Left forelimb (tissue), 1 donor: ENCODE data around the gene NIPAL1.

Source experiments
- DNase-seq: peaks from one replicate; pipeline ENCODE4 v3.0.0-alpha.2; 2018; ENCODE audit warnings: low spot score

NIPAL1 gene

DNA sequence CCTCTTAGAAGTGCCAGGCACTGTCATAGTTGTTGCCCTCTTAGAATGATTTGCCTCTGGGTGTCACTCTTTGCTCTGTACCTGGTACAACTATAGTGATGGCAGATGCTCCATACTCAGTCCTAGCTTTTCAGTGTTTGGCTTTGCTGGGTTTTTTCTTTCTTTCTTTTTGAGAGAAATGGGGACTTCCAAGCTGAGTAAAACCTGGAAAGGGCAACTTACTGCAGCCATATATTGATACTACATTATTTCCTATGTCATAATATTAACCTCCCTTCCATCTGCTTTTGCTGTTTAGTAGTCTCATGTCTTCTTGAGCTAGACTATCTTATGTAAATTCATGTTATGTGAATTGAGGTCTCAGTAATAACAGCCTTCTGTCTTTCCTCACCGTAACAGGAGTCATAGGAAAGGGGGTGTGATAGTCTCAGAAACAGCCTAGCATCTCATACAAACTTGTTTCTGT, 49.0 kb downstream of the NIPAL1 start:
- DNase-seq, result no peak

DNA sequence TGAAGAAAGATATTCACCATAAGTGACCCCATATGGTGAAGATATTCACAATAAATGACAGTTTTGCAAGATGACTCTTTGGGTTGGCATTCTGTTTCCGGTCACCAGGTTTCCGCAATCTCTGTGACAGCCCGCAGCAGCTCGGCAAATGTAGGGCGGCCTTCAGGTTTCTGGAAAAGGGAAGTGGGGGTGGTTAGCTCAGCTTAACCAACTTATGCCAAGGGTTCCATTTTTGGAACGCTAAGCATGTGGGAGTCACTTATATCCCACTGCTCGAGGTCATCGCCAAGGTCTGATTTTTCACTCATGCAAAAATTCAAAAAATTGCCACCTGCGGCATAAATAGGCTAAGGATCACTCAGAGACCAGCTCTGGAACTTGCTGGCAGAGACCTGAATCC, 51.0 kb downstream of the NIPAL1 start:
- DNase-seq, result no peak

DNA sequence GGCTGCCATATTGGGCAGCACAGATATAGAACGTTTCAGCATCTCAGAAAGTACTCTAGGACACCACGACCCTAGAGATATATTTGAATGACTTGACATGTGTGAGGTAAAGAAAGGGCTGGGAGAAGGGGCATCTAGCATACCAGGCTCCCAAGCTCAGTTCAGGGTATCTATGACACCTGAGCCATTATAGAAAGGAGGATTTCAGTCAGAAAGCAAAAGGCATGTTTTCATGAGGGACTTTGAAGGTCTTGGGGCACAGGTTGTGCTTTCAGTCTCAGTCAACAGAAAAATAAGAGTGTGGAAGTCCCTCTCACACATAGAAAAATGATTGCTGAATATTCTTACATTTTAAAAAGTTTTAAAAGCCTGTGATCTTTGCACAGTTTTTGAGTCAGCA, 51.6 kb downstream of the NIPAL1 start:
- DNase-seq, result no peak

DNA sequence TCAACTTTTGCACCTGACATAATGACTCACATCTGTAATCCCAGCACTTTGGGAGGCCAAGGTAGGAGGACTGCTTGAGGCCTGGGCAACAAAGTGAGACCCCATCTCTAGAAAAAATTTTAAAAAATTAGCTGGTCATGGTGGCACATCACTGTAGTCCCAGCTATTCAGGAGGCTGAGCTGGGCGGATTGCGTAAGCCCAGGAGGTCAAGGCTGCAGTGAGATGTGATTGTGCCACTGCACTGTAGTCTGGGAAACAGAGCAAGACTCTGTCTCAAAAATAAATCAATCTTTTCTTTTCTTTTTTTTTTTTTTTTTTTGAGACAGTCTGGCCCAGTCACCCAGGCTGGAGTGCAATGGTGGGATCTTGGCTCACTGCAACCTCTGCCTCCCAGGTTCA, 52.5 kb downstream of the NIPAL1 start:
- no peak for DNase-seq

DNA sequence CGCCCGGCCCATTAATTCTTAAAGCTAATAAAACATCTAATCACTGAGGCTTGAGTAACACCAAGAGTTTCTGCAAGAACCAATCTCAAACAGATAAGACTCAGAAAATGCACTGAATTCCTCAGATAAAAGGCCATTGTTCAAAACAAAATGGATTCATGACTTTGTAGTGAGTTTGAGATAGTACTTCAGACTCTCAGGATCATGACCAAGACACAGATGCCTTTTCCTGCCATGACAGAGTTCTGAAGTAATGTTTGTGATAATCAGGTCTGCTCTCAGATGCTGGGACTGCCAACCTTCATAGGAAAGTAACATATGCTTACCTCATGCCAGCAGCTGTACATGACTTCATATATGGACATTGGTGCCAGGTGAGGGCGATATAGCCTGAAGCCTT, 54.6 kb downstream of the NIPAL1 start:
- no peak for DNase-seq

DNA sequence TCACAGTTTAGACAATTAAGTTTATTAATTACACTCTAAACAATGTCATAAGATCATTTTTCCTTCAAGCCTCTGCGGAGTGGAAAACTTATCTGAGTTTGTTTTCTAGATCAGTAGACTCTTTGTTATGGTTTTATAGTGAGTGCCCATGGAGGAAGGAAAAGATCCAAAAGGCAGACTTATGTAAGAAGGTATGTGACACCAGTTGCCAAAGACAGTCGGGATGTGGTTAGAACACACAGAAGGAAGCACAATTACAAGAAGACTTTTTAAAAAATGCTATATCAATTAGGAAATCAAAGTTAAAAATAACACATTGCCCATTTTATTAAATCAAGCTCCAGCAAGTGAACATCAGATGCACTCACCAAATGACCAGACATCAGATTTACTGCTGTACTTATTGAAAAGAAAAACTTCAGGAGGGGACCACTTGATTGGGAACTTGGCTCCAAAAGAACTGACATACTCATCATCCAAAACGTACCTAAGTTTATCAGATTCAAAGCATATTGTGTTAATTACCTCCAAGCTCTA, 57.1 kb downstream of the NIPAL1 start:
- no peak for DNase-seq

DNA sequence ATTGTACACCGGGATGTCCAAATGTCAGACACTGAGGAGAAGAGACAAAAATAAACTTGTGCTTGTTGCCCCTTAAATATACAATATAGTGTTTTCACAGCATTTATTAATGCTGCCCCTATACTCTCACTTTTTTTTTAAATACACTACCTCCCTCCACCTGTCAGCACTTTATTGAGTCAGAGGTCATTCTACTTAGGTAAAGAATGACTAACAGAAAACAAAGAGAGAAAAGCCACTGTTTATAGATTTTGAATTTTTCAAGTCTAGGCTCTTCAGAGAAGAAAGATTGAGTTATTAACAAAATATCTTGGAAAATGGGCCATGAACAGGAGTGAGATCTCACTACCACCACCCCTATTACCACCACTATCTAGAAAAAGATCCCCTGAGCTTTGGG, 58.1 kb downstream of the NIPAL1 start:
- no peak for DNase-seq

DNA sequence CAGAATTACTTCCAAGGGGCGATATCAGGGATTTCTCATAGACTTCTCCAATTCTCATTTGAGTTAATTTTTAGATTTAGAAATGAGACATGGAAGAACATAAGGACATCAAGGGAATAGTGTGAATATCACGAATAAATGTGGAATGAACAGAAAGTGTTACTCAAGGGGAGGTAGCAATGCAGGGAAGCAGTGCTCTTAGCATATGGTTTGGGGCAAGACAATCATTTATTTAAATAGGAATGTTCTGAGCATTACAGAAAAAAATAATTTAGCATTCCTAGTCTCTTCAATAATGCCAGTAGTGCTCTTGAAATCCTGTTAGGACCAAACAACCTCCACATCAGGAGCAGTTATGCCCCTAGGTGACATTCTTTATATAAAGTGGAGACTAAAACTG, 61.9 kb downstream of the NIPAL1 start:
- DNase-seq, result no peak

DNA sequence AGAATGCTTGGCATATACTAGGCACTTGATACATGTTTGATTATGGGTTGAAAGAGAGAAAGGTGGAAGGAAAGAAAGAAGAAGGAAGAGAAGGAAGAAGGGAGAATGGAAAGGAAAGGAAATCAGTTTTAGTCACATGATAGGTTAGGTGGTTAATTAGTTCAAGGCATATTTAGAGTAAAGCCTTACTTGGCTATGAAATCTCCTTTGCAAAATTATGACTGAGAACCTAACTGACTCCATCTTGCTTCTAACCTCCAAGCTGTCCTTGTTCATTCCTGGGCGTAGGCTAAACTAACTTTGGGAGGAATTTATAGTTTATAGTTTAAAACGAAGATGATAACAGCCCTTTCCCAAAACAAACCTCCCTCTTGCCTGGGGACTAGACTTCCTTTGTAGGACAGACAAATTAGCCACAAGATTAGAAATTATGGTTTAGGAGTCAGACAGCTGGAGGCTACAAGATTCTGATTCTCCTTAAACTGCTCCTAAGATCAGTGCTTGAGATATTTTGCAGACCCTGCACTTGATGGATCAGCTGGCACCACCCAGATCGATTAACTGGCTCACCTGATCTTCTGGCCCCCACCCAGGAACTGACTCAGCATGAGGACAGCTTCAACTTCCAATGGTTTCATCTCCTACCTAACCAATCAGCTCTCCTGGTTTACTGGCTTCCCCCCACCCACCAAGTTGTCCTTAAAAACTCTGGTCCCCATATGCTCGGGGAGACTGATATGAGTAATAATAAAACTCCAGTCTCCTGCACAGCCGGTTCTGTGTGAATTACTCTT, 62.5 kb downstream of the NIPAL1 start:
- no peak for DNase-seq

DNA sequence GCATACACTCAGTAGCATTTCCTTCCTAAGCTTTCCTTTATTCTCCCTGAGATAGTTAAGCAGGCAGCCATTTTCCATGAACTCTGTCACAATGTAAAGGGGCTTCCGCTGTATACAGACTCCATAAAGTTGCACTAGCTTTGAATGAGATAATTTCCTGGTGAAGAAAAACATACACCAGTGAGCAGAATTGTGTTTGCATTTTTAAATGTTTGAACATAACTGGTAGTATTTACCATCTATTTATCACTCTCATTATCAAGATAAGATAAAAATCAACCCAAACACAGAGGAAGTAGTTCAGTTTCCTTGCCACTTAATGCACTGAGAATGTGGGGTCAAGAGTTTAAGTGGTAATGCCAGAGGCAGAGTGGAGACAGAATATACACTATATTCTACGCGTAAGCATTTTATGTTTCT, 63.4 kb downstream of the NIPAL1 start:
- DNase-seq, result no peak

DNA sequence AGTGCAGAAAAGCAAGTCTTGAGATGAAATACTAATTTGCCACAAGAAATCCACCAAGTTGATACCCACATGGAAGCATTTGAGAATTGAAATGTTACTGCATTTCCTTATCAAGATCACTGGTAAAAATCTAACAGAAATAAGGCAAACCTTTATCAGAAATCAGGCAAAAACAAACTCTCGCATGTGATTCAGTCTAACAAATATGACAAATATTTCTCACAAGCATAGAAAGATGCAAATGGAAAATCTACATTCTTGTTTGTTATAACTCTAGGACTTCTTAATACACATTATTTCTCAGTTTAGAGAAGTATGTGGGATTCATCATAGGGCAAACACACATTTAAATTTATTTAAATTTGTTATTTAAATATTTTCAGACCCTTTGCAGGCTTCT, 64.6 kb downstream of the NIPAL1 start:
- no peak for DNase-seq

DNA sequence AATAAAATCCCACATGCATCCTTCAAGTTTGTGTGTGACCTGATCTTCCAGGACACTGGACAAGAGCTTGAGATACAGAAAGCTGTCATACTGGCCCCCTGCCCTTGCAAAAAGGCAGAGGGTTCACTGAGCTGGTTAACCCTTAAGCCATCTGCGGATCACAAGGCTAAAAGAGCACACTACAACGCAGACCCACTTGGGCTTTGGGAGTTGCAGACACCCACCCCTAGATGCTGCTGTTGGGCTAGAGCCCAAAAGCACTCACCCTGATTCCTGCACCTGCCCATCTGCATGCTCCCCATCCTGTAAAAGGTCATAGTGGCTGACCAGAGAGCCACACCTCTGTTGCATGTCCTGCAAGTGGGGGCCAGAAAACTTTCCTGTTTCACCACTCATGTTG, 66.4 kb downstream of the NIPAL1 start:
- no peak for DNase-seq

DNA sequence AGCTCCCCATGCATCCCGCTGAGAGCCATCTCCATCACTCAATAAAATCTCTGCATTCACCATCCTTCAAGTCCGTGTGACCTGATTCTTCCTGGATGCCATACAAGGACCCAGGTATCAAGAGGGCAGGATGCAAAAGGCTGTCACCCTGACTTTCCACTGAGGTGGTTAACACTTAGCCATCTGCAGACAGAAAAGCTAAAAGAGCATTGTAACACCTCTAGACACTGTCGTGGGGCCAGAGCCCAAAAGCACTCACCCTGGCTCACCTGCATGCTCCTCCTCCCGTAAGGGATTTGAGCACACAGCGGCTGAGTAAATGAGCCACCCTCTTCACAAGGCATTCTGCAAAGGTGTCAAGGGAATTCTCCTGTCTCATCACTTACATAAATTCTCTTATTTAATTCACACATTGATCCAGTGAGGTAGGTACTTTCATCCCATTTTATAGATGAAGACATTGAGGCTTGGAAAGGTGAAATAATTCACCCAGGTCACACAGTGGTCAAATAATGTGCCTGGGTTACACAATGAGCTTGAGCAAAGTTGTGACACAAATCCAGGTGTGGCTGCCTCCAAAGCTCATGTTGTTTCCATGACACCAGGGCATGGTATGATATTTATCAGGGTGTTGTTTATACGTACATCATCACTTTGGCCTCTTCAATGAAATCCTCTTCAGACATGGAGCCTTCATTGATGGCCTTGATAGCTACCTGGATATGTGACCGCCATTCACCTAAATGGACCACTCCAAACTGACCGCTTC, 69.4 kb downstream of the NIPAL1 start:
- no peak for DNase-seq
